IMR-90 (cell line): ENCODE data around the gene CAMTA1. TPM values are rescaled to one million over a fixed set of nuclear protein-coding genes. Genes with fewer than 3 reads are reported as not detected.

ENCODE experiments used
- ATAC-seq: fragments of 200-7000 bp; cut with Tn5 transposase; 2 replicates; pipeline ENCODE4 v1.9.1; 2020; ENCODE audit warnings: low read depth, mild to moderate bottlenecking, moderate library complexity
- BruUV-seq: library from RNA; stranded (reverse); fragments of 400-500 nt; replicated peaks from 2 replicates; lab custom pipeline; 2021; lab: Mats Ljungman, UMichigan
- CTCF ChIA-PET: fragments of 300-600 bp; formaldehyde crosslinking; extraction: SDS; loops from one replicate; lab custom pipeline; 2021; ENCODE audit warnings: antibody characterized with exemption; lab: Yijun Ruan, JAX
- POLR2A ChIA-PET: fragments of 300-600 bp; sonication (Branson Sonifier 250); formaldehyde crosslinking; loops from one replicate; lab custom pipeline; 2022; ENCODE audit warnings: antibody characterized with exemption; ENCODE audit not compliant: unreplicated experiment; lab: Charles Lee
- DNase-seq: peaks from one replicate; pipeline ENCODE4 v3.0.0; 2013
- H2AFZ ChIP-seq: replicated peaks from 2 replicates; pipeline ENCODE3; 2013; ENCODE audit warnings: low read length, mild to moderate bottlenecking; ENCODE audit not compliant: poor library complexity
- H2AK5ac ChIP-seq: 2 replicates; pipeline ENCODE4 v1.6.1; 2013; ENCODE audit warnings: low read depth, low read length, inconsistent platforms
- H2AK9ac ChIP-seq: replicated peaks from 2 replicates; pipeline ENCODE3; 2013; ENCODE audit warnings: mild to moderate bottlenecking, low read depth, low read length, moderate library complexity; ENCODE audit not compliant: poor library complexity
- H2BK120ac ChIP-seq: 2 replicates; pipeline ENCODE4 v1.6.1; 2013; ENCODE audit warnings: low read depth, low read length, inconsistent platforms
- H2BK15ac ChIP-seq: 3 replicates; pipeline ENCODE4 v1.6.1; 2013; ENCODE audit warnings: low read depth, low read length, inconsistent platforms
- H2BK20ac ChIP-seq: 2 replicates; pipeline ENCODE4 v1.6.1; 2013; ENCODE audit warnings: low read depth, mild to moderate bottlenecking, inconsistent platforms, low read length, moderate library complexity
- H2BK5ac ChIP-seq: 2 replicates; pipeline ENCODE4 v1.6.1; 2013; ENCODE audit warnings: mild to moderate bottlenecking, low read depth, low read length, inconsistent platforms; ENCODE audit not compliant: poor library complexity, severe bottlenecking
- H3K14ac ChIP-seq: replicated peaks from 2 replicates; pipeline ENCODE4 v1.6.1; 2013; ENCODE audit warnings: low read depth, low read length, inconsistent platforms
- H3K18ac ChIP-seq: 2 replicates; pipeline ENCODE4 v1.6.1; 2013; ENCODE audit warnings: low read depth, low read length, control low read depth
- H3K23ac ChIP-seq: 2 replicates; pipeline ENCODE4 v1.6.1; 2013; ENCODE audit warnings: low read depth, low read length, inconsistent platforms
- H3K27ac ChIP-seq: 2 replicates; pipeline ENCODE4 v1.5.1; 2013; ENCODE audit warnings: mild to moderate bottlenecking, control low read depth, low read length; ENCODE audit not compliant: insufficient read depth
- H3K27me3 ChIP-seq: 2 replicates; pipeline ENCODE4 v1.6.1; 2013; ENCODE audit warnings: low read length; ENCODE audit not compliant: control insufficient read depth, insufficient read depth
- H3K36me3 ChIP-seq: 2 replicates; pipeline ENCODE4 v1.6.1; 2013; ENCODE audit warnings: low read length, mixed read lengths; ENCODE audit not compliant: control insufficient read depth, insufficient read depth
- H3K4ac ChIP-seq: 2 replicates; pipeline ENCODE4 v1.6.1; 2013; ENCODE audit warnings: low read depth, low read length, inconsistent platforms
- H3K4me1 ChIP-seq: 2 replicates; pipeline ENCODE4 v1.6.1; 2013; ENCODE audit warnings: low read length, mixed read lengths; ENCODE audit not compliant: control insufficient read depth, insufficient read depth
- H3K4me2 ChIP-seq: 2 replicates; pipeline ENCODE4 v1.6.1; 2013; ENCODE audit warnings: low read depth, mild to moderate bottlenecking, control low read depth, low read length, moderate library complexity
- H3K4me3 ChIP-seq: 2 replicates; pipeline ENCODE4 v1.5.1; 2013; ENCODE audit warnings: low read depth, mild to moderate bottlenecking, control low read depth, low read length, moderate library complexity; ENCODE audit not compliant: insufficient read depth
- H3K56ac ChIP-seq: 2 replicates; pipeline ENCODE4 v1.6.1; 2013; ENCODE audit warnings: low read length, inconsistent platforms; ENCODE audit not compliant: insufficient read depth; ENCODE audit errors: extremely low read depth
- H3K79me1 ChIP-seq, 2 experiments: 2 replicates each; pipeline ENCODE4 v1.6.1; 2013; ENCODE audit warnings: low read length in 2 of 2, inconsistent platforms in 1 of 2, low read depth in 1 of 2
- H3K9ac ChIP-seq: 2 replicates; pipeline ENCODE4 v1.6.1; 2013; ENCODE audit warnings: low read depth, low read length, control low read depth
- H3K9me1 ChIP-seq: 2 replicates; pipeline ENCODE4 v1.6.1; 2013; ENCODE audit warnings: low read length, inconsistent platforms; ENCODE audit not compliant: insufficient read depth
- H3K9me3 ChIP-seq: 2 replicates; pipeline ENCODE4 v1.6.1; 2013; ENCODE audit warnings: low read length; ENCODE audit not compliant: control insufficient read depth, insufficient read depth
- H4K20me1 ChIP-seq: 2 replicates; pipeline ENCODE4 v1.6.1; 2013; ENCODE audit warnings: low read length, inconsistent platforms; ENCODE audit not compliant: insufficient read depth
- H4K5ac ChIP-seq: 2 replicates; pipeline ENCODE4 v1.6.1; 2013; ENCODE audit warnings: mild to moderate bottlenecking, low read depth, low read length, control low read depth
- H4K8ac ChIP-seq, 2 experiments: 2 replicates each; pipeline ENCODE4 v1.6.1; 2013; ENCODE audit warnings: low read depth in 2 of 2, low read length in 2 of 2, control low read depth in 1 of 2, inconsistent platforms in 1 of 2
- H4K91ac ChIP-seq: 2 replicates; pipeline ENCODE4 v1.6.1; 2013; ENCODE audit warnings: low read depth, low read length, inconsistent platforms; ENCODE audit not compliant: insufficient read depth
- BHLHE40 ChIP-seq: fragments of 150-350 bp; IDR thresholded peaks from 2 replicates; pipeline ENCODE4 v1.6.1; 2016; ENCODE audit warnings: mild to moderate bottlenecking, low read depth, low read length
- CEBPB ChIP-seq: IDR thresholded peaks from 2 replicates; pipeline ENCODE4 v1.6.1; 2012; ENCODE audit warnings: low read depth, low read length, improper control_type of control experiment
- CHD1 ChIP-seq: IDR thresholded peaks from 2 replicates; pipeline ENCODE4 v1.6.1; 2012; ENCODE audit warnings: low read depth, low read length, improper control_type of control experiment
- FOS ChIP-seq: fragments of 150-350 bp; IDR thresholded peaks from 2 replicates; pipeline ENCODE4 v1.6.1; 2016; ENCODE audit warnings: low read depth, low read length
- MAFK ChIP-seq: IDR thresholded peaks from 2 replicates; pipeline ENCODE4 v1.6.1; 2012; ENCODE audit warnings: low read depth, low read length, improper control_type of control experiment
- MAZ ChIP-seq: IDR thresholded peaks from 2 replicates; pipeline ENCODE4 v1.6.1; 2012; ENCODE audit warnings: low read depth, mild to moderate bottlenecking, low read length, improper control_type of control experiment, moderate library complexity, borderline replicate concordance
- MXI1 ChIP-seq: IDR thresholded peaks from 2 replicates; pipeline ENCODE4 v1.6.1; 2012; ENCODE audit warnings: low read depth, mild to moderate bottlenecking, low read length, moderate library complexity, borderline replicate concordance
- NFE2L2 ChIP-seq: fragments of 150-350 bp; IDR thresholded peaks from 2 replicates; pipeline ENCODE4 v1.6.1; 2016; ENCODE audit warnings: low read depth, mild to moderate bottlenecking, low read length
- POLR2A ChIP-seq: IDR thresholded peaks from 2 replicates; pipeline ENCODE4 v1.6.1; 2012; ENCODE audit warnings: mild to moderate bottlenecking, low read depth, low read length
- RAD21 ChIP-seq: IDR thresholded peaks from 2 replicates; pipeline ENCODE4 v1.6.1; 2012; ENCODE audit warnings: low read length, improper control_type of control experiment
- RCOR1 ChIP-seq: IDR thresholded peaks from 2 replicates; pipeline ENCODE4 v1.6.1; 2012; ENCODE audit warnings: mild to moderate bottlenecking, low read length, improper control_type of control experiment; ENCODE audit not compliant: insufficient replicate concordance
- RFX5 ChIP-seq: IDR thresholded peaks from 2 replicates; pipeline ENCODE4 v1.8.0; 2012; ENCODE audit warnings: low read depth, mild to moderate bottlenecking, low read length, moderate library complexity
- SMC3 ChIP-seq: fragments of 150-350 bp; IDR thresholded peaks from 2 replicates; pipeline ENCODE4 v1.6.1; 2016; ENCODE audit warnings: low read depth, mild to moderate bottlenecking, antibody characterized with exemption, low read length, moderate library complexity
- WGBS, 2 experiments: methylation state at CpG; one replicate each; pipeline versions ENCODE4 v1.1.5 to v1.1.7; 2013; ENCODE audit warnings: missing lambda C conversion rate in 2 of 2; ENCODE audit not compliant: insufficient read length in 1 of 2; ENCODE audit errors: extremely low coverage in 2 of 2; 5-methylcytosine and 5-hydroxymethylcytosine counted together
- dilution Hi-C: fragments of 300-500 bp; cut with HindIII; formaldehyde crosslinking; loops from one replicate; pipeline ENCODE4 v1.14.3; 2018; ENCODE audit warnings: low sequenced_read_pairs; ENCODE audit not compliant: unreplicated experiment
- in situ Hi-C: fragments of 300-500 bp; cut with MboI; formaldehyde crosslinking; loops from 3 replicates; pipeline ENCODE4 v1.14.3; 2019; ENCODE audit warnings: low sequenced_read_pairs, inconsistent platforms, mixed read lengths
- intact Hi-C: fragments of 100-400 bp; cut with micrococcal nuclease; formaldehyde crosslinking; loops from 2 replicates; pipeline ENCODE4 v1.10.0; 2022
- polyA plus RNA-seq, 3 experiments: library from polyadenylated mRNA; depleted of rRNA; stranded (reverse); fragments of >200 nt; gene quantifications; 2 replicates each; pipeline ENCODE4 v1.2.3, GENCODE V29; 2012; ENCODE audit warnings: low replicate concordance in 1 of 3
- total RNA-seq: library from RNA; depleted of rRNA; stranded (reverse); fragments of >200 nt; gene quantifications from 2 replicates; pipeline ENCODE4 v1.2.3, GENCODE V29; 2012
- TF ChIP-seq, protein P1 (sequence below): fragments of 150-350 bp; IDR thresholded peaks from 2 replicates; pipeline ENCODE4 v1.6.1; 2016; ENCODE audit warnings: low read depth, mild to moderate bottlenecking, low read length, moderate library complexity, borderline replicate concordance
- TF ChIP-seq, protein P2 (sequence below): fragments of 150-350 bp; IDR thresholded peaks from 2 replicates; pipeline ENCODE4 v1.6.1; 2017; ENCODE audit warnings: mild to moderate bottlenecking, antibody characterized with exemption, low read length, low read depth
- TF ChIP-seq, protein P3 (sequence below): conservative IDR thresholded peaks from 2 replicates; pipeline ENCODE4 v1.5.1; 2012; ENCODE audit warnings: mild to moderate bottlenecking, low read depth, low read length, improper control_type of control experiment

Gene CAMTA1
- total and polyA plus RNA-seq, 2 of the 4 experiments (the other 2 are of a cell fraction), result 35.5 to 74.3 TPM

DNA sequence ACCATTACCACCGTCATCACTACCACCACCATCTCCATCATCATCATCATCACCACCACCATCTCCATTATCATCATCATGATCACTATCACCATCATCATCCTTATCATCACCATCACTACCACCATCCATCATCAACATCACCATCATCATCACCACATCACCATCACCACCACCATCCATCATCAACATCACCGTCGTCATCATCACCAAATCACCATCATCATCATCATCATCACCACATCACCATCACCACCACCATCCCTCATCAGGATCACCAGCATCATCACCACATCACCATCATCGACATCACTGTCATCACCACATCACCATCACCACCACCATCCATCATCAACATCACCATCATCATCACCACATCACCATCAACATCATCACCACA is 782.8 kb downstream of the CAMTA1 start:
- TF ChIP-seq, protein P1, sequence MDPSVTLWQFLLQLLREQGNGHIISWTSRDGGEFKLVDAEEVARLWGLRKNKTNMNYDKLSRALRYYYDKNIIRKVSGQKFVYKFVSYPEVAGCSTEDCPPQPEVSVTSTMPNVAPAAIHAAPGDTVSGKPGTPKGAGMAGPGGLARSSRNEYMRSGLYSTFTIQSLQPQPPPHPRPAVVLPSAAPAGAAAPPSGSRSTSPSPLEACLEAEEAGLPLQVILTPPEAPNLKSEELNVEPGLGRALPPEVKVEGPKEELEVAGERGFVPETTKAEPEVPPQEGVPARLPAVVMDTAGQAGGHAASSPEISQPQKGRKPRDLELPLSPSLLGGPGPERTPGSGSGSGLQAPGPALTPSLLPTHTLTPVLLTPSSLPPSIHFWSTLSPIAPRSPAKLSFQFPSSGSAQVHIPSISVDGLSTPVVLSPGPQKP, result no peak
- no peak for TF ChIP-seq CEBPB
- TF ChIP-seq, protein P2, sequence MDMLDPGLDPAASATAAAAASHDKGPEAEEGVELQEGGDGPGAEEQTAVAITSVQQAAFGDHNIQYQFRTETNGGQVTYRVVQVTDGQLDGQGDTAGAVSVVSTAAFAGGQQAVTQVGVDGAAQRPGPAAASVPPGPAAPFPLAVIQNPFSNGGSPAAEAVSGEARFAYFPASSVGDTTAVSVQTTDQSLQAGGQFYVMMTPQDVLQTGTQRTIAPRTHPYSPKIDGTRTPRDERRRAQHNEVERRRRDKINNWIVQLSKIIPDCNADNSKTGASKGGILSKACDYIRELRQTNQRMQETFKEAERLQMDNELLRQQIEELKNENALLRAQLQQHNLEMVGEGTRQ, result no peak
- no peak for TF ChIP-seq MXI1
- no peak for TF ChIP-seq SMC3
- TF ChIP-seq NFE2L2, result no peak
- no peak for TF ChIP-seq MAZ
- TF ChIP-seq BHLHE40, result no peak
- TF ChIP-seq MAFK, result no peak
- no peak for TF ChIP-seq CHD1
- no peak for TF ChIP-seq FOS
- no peak for TF ChIP-seq RCOR1
- TF ChIP-seq RAD21, result no peak
- no peak for TF ChIP-seq POLR2A
- TF ChIP-seq, protein P3, sequence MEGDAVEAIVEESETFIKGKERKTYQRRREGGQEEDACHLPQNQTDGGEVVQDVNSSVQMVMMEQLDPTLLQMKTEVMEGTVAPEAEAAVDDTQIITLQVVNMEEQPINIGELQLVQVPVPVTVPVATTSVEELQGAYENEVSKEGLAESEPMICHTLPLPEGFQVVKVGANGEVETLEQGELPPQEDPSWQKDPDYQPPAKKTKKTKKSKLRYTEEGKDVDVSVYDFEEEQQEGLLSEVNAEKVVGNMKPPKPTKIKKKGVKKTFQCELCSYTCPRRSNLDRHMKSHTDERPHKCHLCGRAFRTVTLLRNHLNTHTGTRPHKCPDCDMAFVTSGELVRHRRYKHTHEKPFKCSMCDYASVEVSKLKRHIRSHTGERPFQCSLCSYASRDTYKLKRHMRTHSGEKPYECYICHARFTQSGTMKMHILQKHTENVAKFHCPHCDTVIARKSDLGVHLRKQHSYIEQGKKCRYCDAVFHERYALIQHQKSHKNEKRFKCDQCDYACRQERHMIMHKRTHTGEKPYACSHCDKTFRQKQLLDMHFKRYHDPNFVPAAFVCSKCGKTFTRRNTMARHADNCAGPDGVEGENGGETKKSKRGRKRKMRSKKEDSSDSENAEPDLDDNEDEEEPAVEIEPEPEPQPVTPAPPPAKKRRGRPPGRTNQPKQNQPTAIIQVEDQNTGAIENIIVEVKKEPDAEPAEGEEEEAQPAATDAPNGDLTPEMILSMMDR, result no peak
- TF ChIP-seq RFX5, result no peak
- no peaks in the 10 kb centered on the region for H3K79me1 ChIP-seq
- H3K4ac ChIP-seq, result no peak overlapping the region
- peak overlapping the region; percentile 45 for H2BK5ac ChIP-seq
- H3K27me3 ChIP-seq, result peaks cover 2% of the 10 kb centered on the region; the same call in 1 of the 2 replicates
- no peak overlapping the region for H2AK9ac ChIP-seq
- no peaks in the 10 kb centered on the region for H3K9me3 ChIP-seq
- no peak overlapping the region for H2BK120ac ChIP-seq
- no peak overlapping the region for H4K8ac ChIP-seq
- no peak overlapping the region for H3K23ac ChIP-seq
- no peaks in the 10 kb centered on the region for H3K36me3 ChIP-seq
- H3K4me3 ChIP-seq, result no peak overlapping the region
- H3K9me1 ChIP-seq, result no peaks in the 10 kb centered on the region
- no peak overlapping the region for H3K4me2 ChIP-seq
- no peak overlapping the region for H3K27ac ChIP-seq
- no peak overlapping the region for H2BK15ac ChIP-seq
- H2AFZ ChIP-seq, result no peak overlapping the region
- H3K9ac ChIP-seq, result no peak overlapping the region
- BruUV-seq, result no TSS peak
- intact Hi-C loops, result no loop called here
- ATAC-seq, result no peak
- dilution Hi-C loops, result no loop called here
- 71% methylated on average over 4 of the region's 4 CpGs; no CpG with 5 or more reads in 1 of the 2 experiments for WGBS, 2 experiments
- no peak overlapping the region for H4K5ac ChIP-seq
- H3K4me1 ChIP-seq, result no peaks in the 10 kb centered on the region
- no peaks in the 10 kb centered on the region for H4K20me1 ChIP-seq
- no peak overlapping the region for H3K56ac ChIP-seq
- DNase-seq, result no peak
- in situ Hi-C loops, result no loop called here
- H3K14ac ChIP-seq, result no peak overlapping the region
- no peak overlapping the region for H2AK5ac ChIP-seq
- H3K18ac ChIP-seq, result no peak overlapping the region
- CTCF ChIA-PET, result no interaction called here
- no peak overlapping the region for H2BK20ac ChIP-seq
- POLR2A ChIA-PET, result no interaction called here
- H4K91ac ChIP-seq, result no peak overlapping the region
